HepG2 (cell line): ENCODE data around the gene DDX19B. TPM values are rescaled to one million over a fixed set of nuclear protein-coding genes. Genes with fewer than 3 reads are reported as not detected.
"Not testable (repeated sequence)": the region's sequence is repeated elsewhere in the genome, so short reads cannot be mapped to it uniquely, and the experiment has no call there.

Source experiments
- ATAC-seq: fragments of 200-7000 bp; cut with Tn5 transposase; 3 replicates; pipeline ENCODE4 v1.9.1; 2020; ENCODE audit warnings: mild to moderate bottlenecking, moderate library complexity
- BruUV-seq: library from RNA; stranded (reverse); fragments of 400-500 nt; replicated peaks from 2 replicates; lab custom pipeline; 2021; lab: Mats Ljungman, UMichigan
- CTCF ChIA-PET: fragments of 300-600 bp; formaldehyde crosslinking; extraction: SDS; loops from one replicate; lab custom pipeline; 2021; ENCODE audit warnings: low total read pairs, inconsistent platforms, low intra/inter-chr PET ratio; lab: Yijun Ruan, JAX
- POLR2A ChIA-PET: fragments of 350-600 bp; sonication (Branson Sonifier 250); formaldehyde crosslinking; loops from one replicate; lab custom pipeline; 2020; ENCODE audit warnings: antibody characterized with exemption, inconsistent platforms; lab: Yijun Ruan, JAX
- DNase-seq: peaks from one replicate; pipeline ENCODE4 v3.0.0-alpha.2; 2015; ENCODE audit warnings: low spot score
- FAIRE-seq: peaks from 3 replicates; lab custom pipeline; 2011; peaks lifted over from hg19 to GRCh38; lab: Jason Lieb, UNC
- H2AFZ ChIP-seq: one replicate; pipeline ENCODE4 v1.6.1; 2011; ENCODE audit warnings: low read length, inconsistent platforms
- H3K27ac ChIP-seq: fragments of 300-600 bp; 3 replicates; pipeline ENCODE4 v1.8.0; 2011; ENCODE audit warnings: mixed run types, mild to moderate bottlenecking, mixed read lengths, low read length, inconsistent platforms; ENCODE audit not compliant: insufficient read depth; ENCODE audit errors: extremely low read length
- H3K27me3 ChIP-seq, 2 experiments: fragments of 200-600 bp in 1 of 2; 2 replicates in 1 of 2; 3 replicates in 1 of 2; pipeline versions ENCODE4 v1.6.0 to v1.8.0; 2011; ENCODE audit warnings: low read length in 2 of 2, mild to moderate bottlenecking in 2 of 2, moderate library complexity in 2 of 2, inconsistent platforms in 1 of 2; ENCODE audit not compliant: insufficient read depth in 2 of 2, control insufficient read depth in 1 of 2
- H3K36me3 ChIP-seq, 2 experiments: fragments of 200-600 bp in 1 of 2; replicated peaks in 1 of 2; 2 replicates in 1 of 2; 3 replicates in 1 of 2; pipeline versions ENCODE4 v1.5.1 to v1.8.0; 2011; ENCODE audit warnings: low read length in 2 of 2, inconsistent platforms in 1 of 2; ENCODE audit not compliant: insufficient read depth in 2 of 2, control insufficient read depth in 1 of 2
- H3K4me1 ChIP-seq: 2 replicates; pipeline ENCODE4 v1.5.1; 2012; ENCODE audit warnings: low read length, inconsistent platforms; ENCODE audit not compliant: insufficient read depth
- H3K4me2 ChIP-seq: 2 replicates; pipeline ENCODE4 v1.6.0; 2011; ENCODE audit warnings: low read depth, low read length, inconsistent platforms
- H3K4me3 ChIP-seq, 3 experiments: fragments of 200-600 bp in 1 of 3; sonication (generic), shearing (Covaris generic) in 1 of 3; replicated peaks in 1 of 3; 2 replicates each; pipeline ENCODE4 v1.5.1; 2011 to 2016; ENCODE audit warnings: low read length in 3 of 3, inconsistent platforms in 2 of 3, low read depth in 2 of 3, mild to moderate bottlenecking in 2 of 3, control low read depth in 1 of 3, mixed read lengths in 1 of 3; ENCODE audit not compliant: insufficient read depth in 1 of 3
- H3K79me2 ChIP-seq: one replicate; pipeline ENCODE4 v1.6.1; 2011; ENCODE audit warnings: low read length, inconsistent platforms; ENCODE audit not compliant: insufficient read depth
- H3K9ac ChIP-seq: 2 replicates; pipeline ENCODE4 v1.6.0; 2011; ENCODE audit warnings: mild to moderate bottlenecking, low read depth, low read length, inconsistent platforms; ENCODE audit not compliant: insufficient read depth
- H3K9me3 ChIP-seq: 2 replicates; pipeline ENCODE4 v1.5.1; 2012; ENCODE audit warnings: mild to moderate bottlenecking, low read length
- H4K20me1 ChIP-seq: 2 replicates; pipeline ENCODE4 v1.6.0; 2011; ENCODE audit warnings: inconsistent platforms, mild to moderate bottlenecking, low read length, moderate library complexity; ENCODE audit not compliant: insufficient read depth
- FUBP1 ChIP-seq: sonication (generic); formaldehyde crosslinking; IDR thresholded peaks from 2 replicates; pipeline ENCODE4 v1.5.1; 2020; ENCODE audit warnings: missing genetic modification reagents, mild to moderate bottlenecking, borderline replicate concordance
- GLI4 ChIP-seq: sonication (generic); formaldehyde crosslinking; IDR thresholded peaks from 2 replicates; pipeline ENCODE4 v1.5.1; 2020; ENCODE audit warnings: missing genetic modification reagents, mild to moderate bottlenecking, moderate library complexity, borderline replicate concordance
- KLF12 ChIP-seq: sonication (generic); formaldehyde crosslinking; IDR thresholded peaks from 2 replicates; pipeline ENCODE4 v1.4.0; 2020; ENCODE audit warnings: missing genetic modification reagents, borderline replicate concordance
- NCOA1 ChIP-seq: sonication (generic); formaldehyde crosslinking; IDR thresholded peaks from 2 replicates; pipeline ENCODE4 v1.9.0; 2021; ENCODE audit warnings: missing genetic modification reagents
- POLR2A ChIP-seq, 2 experiments: IDR thresholded peaks; 2 replicates each; pipeline ENCODE4 v1.6.1; 2011; ENCODE audit warnings: low read depth in 2 of 2, low read length in 2 of 2, mild to moderate bottlenecking in 1 of 2, moderate library complexity in 1 of 2; ENCODE audit not compliant: insufficient read depth in 1 of 2
- SIN3A ChIP-seq: IDR thresholded peaks from 2 replicates; pipeline ENCODE4 v1.6.1; 2011; ENCODE audit warnings: low read depth, mild to moderate bottlenecking, control low read depth, low read length, borderline replicate concordance
- ZNF18 ChIP-seq: sonication (generic); formaldehyde crosslinking; IDR thresholded peaks from 2 replicates; pipeline ENCODE4 v1.8.0; 2022; ENCODE audit warnings: mild to moderate bottlenecking, missing genetic modification reagents; ENCODE audit not compliant: insufficient replicate concordance
- ZNF264 ChIP-seq: sonication (generic); formaldehyde crosslinking; IDR thresholded peaks from 2 replicates; pipeline ENCODE4 v1.4.0; 2020; ENCODE audit warnings: missing genetic modification reagents
- ZNF772 ChIP-seq: sonication (generic); formaldehyde crosslinking; IDR thresholded peaks from 2 replicates; pipeline ENCODE4 v1.5.0; 2020; ENCODE audit warnings: mild to moderate bottlenecking, missing genetic modification reagents
- WGBS: methylation state at CpG from one replicate; pipeline ENCODE4 v1.1.6; 2017; ENCODE audit warnings: low lambda C conversion rate; 5-methylcytosine and 5-hydroxymethylcytosine counted together
- in situ Hi-C: cut with HindIII; loops from 2 replicates; pipeline ENCODE4 v1.10.0; 2017; ENCODE audit warnings: low pct_unique_long_range_greater_than_20kb; ENCODE audit not compliant: extremely low pct_ligation_motif_present
- intact Hi-C: fragments of 100-400 bp; cut with micrococcal nuclease; formaldehyde crosslinking; loops from one replicate; pipeline ENCODE4 v1.10.0; 2022; ENCODE audit not compliant: unreplicated experiment
- polyA plus RNA-seq, 8 experiments: library from polyadenylated mRNA; depleted of rRNA in 3 of 8; stranded (reverse) in 7 of 8; unstranded in 1 of 8; fragments of >200 nt; fragmentation: Illumina TruSeq in 4 of 8; extraction: Trizol in 4 of 8; gene quantifications; 2 replicates each; pipeline versions ENCODE4 v1.2.1 to v1.2.3, GENCODE V29; 2011 to 2016; ENCODE audit warnings: low read depth in 4 of 8, missing spikeins in 1 of 8, mixed read lengths in 1 of 8; ENCODE audit not compliant: insufficient read depth in 1 of 8
- total RNA-seq, 5 experiments: library from RNA; depleted of rRNA; stranded (reverse); fragments of >200 nt; fragmentation: Illumina TruSeq; extraction: Trizol; gene quantifications; 2 replicates each; pipeline ENCODE4 v1.2.3, GENCODE V29; 2016; ENCODE audit warnings: low read depth in 1 of 5
- TF ChIP-seq, protein P1 (sequence below): sonication (generic); formaldehyde crosslinking; IDR thresholded peaks from 2 replicates; pipeline ENCODE4 v1.5.1; 2020; ENCODE audit warnings: mild to moderate bottlenecking, missing genetic modification reagents, moderate library complexity

The DDX19B gene
- total and polyA plus RNA-seq, 2 of the 13 experiments (the other 11 are each of a cell fraction or from before 2014, with no cell fraction given), result 36.2 to 40.0 TPM

GRCh38 chr16:70267922-70268321 lies 31.1 kb upstream of the DDX19B start:
- H3K4me1 ChIP-seq, H2AFZ ChIP-seq, BruUV-seq, DNase-seq, in situ Hi-C loops, H4K20me1 ChIP-seq, H3K27ac ChIP-seq, H3K4me3 ChIP-seq, H3K27me3 ChIP-seq, H3K79me2 ChIP-seq, H3K9me3 ChIP-seq, H3K4me2 ChIP-seq, H3K9ac ChIP-seq, FAIRE-seq: not testable (repeated sequence)
- peaks cover 50 to 93% of the 10 kb centered on the region in 2 experiments for H3K36me3 ChIP-seq
- TF ChIP-seq FUBP1 (CRISPR knock-in tag), result peak; percentile 56; the same call in 1 of the 2 replicates
- WGBS, result 95% methylated on average over 10 of the region's 10 CpGs
- ChIA-PET POLR2A (interaction anchor here (1.0 to 2.4 kb wide), 4 partner anchors 16 to 106 kb away, joined by 3 to 9 read pairs (median 5); partner anchors contain the start of genes AARS1 and EXOSC6), CTCF (interaction anchor here (1.4 to 1.9 kb wide), 2 partner anchors 15 to 103 kb away, joined by 5 to 12 read pairs; no protein-coding TSS in a partner anchor)
- intact Hi-C loops, result loop anchor here (1.0 kb wide), 1 partner anchor 14 kb away; no protein-coding TSS in a partner anchor
- peak; percentile 20; the same call in 2 of the 3 replicates for ATAC-seq

GRCh38 chr16:70269471-70269870 lies 29.5 kb upstream of the DDX19B start:
- H3K4me1 ChIP-seq, result no peaks in the 10 kb centered on the region
- no peaks in the 10 kb centered on the region for H3K9me3 ChIP-seq
- DNase-seq (no peak), ATAC-seq (no peak; the same call in 2 of the 3 replicates), FAIRE-seq (no peak)
- no peak overlapping the region for H3K9ac ChIP-seq
- no peak overlapping the region for H3K4me3 ChIP-seq
- in situ Hi-C loops, result no loop called here
- H3K36me3 ChIP-seq, result peaks cover 49 to 86% of the 10 kb centered on the region in 2 experiments
- no peak overlapping the region for H2AFZ ChIP-seq
- no peak overlapping the region for H3K27ac ChIP-seq
- CTCF ChIA-PET, result no interaction called here
- over 99% methylated on average over 8 of the region's 12 CpGs for WGBS
- POLR2A ChIA-PET, result no interaction called here
- no peaks in the 10 kb centered on the region for H3K27me3 ChIP-seq
- intact Hi-C loops, result no loop called here
- BruUV-seq, result no TSS peak
- no peaks in the 10 kb centered on the region; the same call in 1 of the 2 replicates for H4K20me1 ChIP-seq
- no peak overlapping the region for H3K4me2 ChIP-seq
- no peaks in the 10 kb centered on the region for H3K79me2 ChIP-seq
- TF ChIP-seq ZNF18 (CRISPR knock-in tag), result no peak
- no peak for TF ChIP-seq ZNF264
- TF ChIP-seq GLI4 (CRISPR knock-in tag), result no peak
- TF ChIP-seq, protein P1, sequence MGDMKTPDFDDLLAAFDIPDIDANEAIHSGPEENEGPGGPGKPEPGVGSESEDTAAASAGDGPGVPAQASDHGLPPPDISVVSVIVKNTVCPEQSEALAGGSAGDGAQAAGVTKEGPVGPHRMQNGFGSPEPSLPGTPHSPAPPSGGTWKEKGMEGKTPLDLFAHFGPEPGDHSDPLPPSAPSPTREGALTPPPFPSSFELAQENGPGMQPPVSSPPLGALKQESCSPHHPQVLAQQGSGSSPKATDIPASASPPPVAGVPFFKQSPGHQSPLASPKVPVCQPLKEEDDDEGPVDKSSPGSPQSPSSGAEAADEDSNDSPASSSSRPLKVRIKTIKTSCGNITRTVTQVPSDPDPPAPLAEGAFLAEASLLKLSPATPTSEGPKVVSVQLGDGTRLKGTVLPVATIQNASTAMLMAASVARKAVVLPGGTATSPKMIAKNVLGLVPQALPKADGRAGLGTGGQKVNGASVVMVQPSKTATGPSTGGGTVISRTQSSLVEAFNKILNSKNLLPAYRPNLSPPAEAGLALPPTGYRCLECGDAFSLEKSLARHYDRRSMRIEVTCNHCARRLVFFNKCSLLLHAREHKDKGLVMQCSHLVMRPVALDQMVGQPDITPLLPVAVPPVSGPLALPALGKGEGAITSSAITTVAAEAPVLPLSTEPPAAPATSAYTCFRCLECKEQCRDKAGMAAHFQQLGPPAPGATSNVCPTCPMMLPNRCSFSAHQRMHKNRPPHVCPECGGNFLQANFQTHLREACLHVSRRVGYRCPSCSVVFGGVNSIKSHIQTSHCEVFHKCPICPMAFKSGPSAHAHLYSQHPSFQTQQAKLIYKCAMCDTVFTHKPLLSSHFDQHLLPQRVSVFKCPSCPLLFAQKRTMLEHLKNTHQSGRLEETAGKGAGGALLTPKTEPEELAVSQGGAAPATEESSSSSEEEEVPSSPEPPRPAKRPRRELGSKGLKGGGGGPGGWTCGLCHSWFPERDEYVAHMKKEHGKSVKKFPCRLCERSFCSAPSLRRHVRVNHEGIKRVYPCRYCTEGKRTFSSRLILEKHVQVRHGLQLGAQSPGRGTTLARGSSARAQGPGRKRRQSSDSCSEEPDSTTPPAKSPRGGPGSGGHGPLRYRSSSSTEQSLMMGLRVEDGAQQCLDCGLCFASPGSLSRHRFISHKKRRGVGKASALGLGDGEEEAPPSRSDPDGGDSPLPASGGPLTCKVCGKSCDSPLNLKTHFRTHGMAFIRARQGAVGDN (CRISPR knock-in tag), result no peak
- no peak for TF ChIP-seq ZNF772
- TF ChIP-seq NCOA1, result no peak
- TF ChIP-seq SIN3A, result no peak
- TF ChIP-seq KLF12 (CRISPR knock-in tag), result no peak
- 0 out of 4 replicates have a peak, but pooled peaks of 1 of the 2 experiments have one; percentile 22 for TF ChIP-seq POLR2A (IDR thresholded peaks at IDR 0.05; ENCODE audit: insufficient read depth in 1 of 2, low read depth in 2 of 2, low read length in 2 of 2)
